Fibroblast of lung (primary cell): ENCODE results near the gene PIP. TPM values are rescaled to one million over a fixed set of nuclear protein-coding genes. Genes with fewer than 3 reads are reported as not detected.
"Not testable (repeated sequence)": the region's sequence is repeated elsewhere in the genome, so short reads cannot be mapped to it uniquely, and the experiment has no call there.

ENCODE experiments used
- DNase-seq, 2 donors: peaks; one replicate each; pipeline versions ENCODE4 v3.0.0 to v3.0.0-alpha.2; 2010; ENCODE audit warnings: low read depth in 2 of 2
- H2AFZ ChIP-seq: 2 replicates; pipeline ENCODE4 v1.5.1; 2012; ENCODE audit warnings: low read length, control low read depth, inconsistent platforms
- H3K27ac ChIP-seq: 2 replicates; pipeline ENCODE4 v1.5.1; 2011; ENCODE audit warnings: low read length, control low read depth; ENCODE audit not compliant: insufficient read depth
- H3K27me3 ChIP-seq: 2 replicates; pipeline ENCODE4 v1.5.1; 2011; ENCODE audit warnings: mild to moderate bottlenecking, low read length; ENCODE audit not compliant: control insufficient read depth, insufficient read depth
- H3K36me3 ChIP-seq: 2 replicates; pipeline ENCODE4 v1.5.1; 2011; ENCODE audit warnings: low read length; ENCODE audit not compliant: control insufficient read depth, insufficient read depth
- H3K4me1 ChIP-seq: 2 replicates; pipeline ENCODE4 v1.5.1; 2011; ENCODE audit warnings: low read length; ENCODE audit not compliant: control insufficient read depth, insufficient read depth; ENCODE audit errors: extremely low read depth
- H3K4me2 ChIP-seq: 2 replicates; pipeline ENCODE4 v1.5.1; 2011; ENCODE audit warnings: low read length, control low read depth; ENCODE audit not compliant: insufficient read depth; ENCODE audit errors: extremely low read depth
- H3K4me3 ChIP-seq, 4 experiments: fragments of 200-600 bp in 1 of 4; sonication (generic) in 1 of 4; replicated peaks in 1 of 4; 2 replicates each; pipeline ENCODE4 v1.5.1; 2011 to 2016; ENCODE audit warnings: low read length in 4 of 4, low read depth in 3 of 4, mild to moderate bottlenecking in 3 of 4, control low read depth in 2 of 4, inconsistent platforms in 1 of 4, mixed read lengths in 1 of 4; ENCODE audit not compliant: insufficient read depth in 1 of 4; ENCODE audit errors: control extremely low read depth in 1 of 4
- H3K79me2 ChIP-seq: 2 replicates; pipeline ENCODE4 v1.5.1; 2012; ENCODE audit warnings: mild to moderate bottlenecking, low read length, inconsistent platforms; ENCODE audit not compliant: control insufficient read depth, insufficient read depth
- H3K9ac ChIP-seq: 2 replicates; pipeline ENCODE4 v1.5.1; 2011; ENCODE audit warnings: mild to moderate bottlenecking, low read length, control low read depth; ENCODE audit not compliant: insufficient read depth
- H3K9me3 ChIP-seq: 2 replicates; pipeline ENCODE4 v1.5.1; 2012; ENCODE audit warnings: low read depth, low read length; ENCODE audit not compliant: control insufficient read depth, insufficient read depth
- H4K20me1 ChIP-seq: 2 replicates; pipeline ENCODE4 v1.5.1; 2011; ENCODE audit warnings: low read length; ENCODE audit not compliant: control insufficient read depth, insufficient read depth; ENCODE audit errors: extremely low read depth
- EZH2 ChIP-seq: IDR thresholded peaks from 2 replicates; pipeline ENCODE4 v1.5.1; 2012; ENCODE audit warnings: low read length, control low read depth, mild to moderate bottlenecking; ENCODE audit errors: missing control alignments
- polyA plus RNA-seq, 2 donors: library from polyadenylated mRNA; depleted of rRNA in 1 of 2; stranded (reverse) in 1 of 2; unstranded in 1 of 2; fragments of >200 nt; gene quantifications; 2 replicates each; pipeline ENCODE4 v1.2.1, GENCODE V29; 2011 to 2012; ENCODE audit warnings: missing spikeins in 1 of 2
- total RNA-seq: library from RNA; depleted of rRNA; stranded (reverse); fragments of >200 nt; gene quantifications from 2 replicates; pipeline ENCODE4 v1.2.1, GENCODE V29; 2014
- TF ChIP-seq, protein P1 (sequence below), 2 donors: IDR thresholded peaks in 1 of 2; conservative IDR thresholded peaks in 1 of 2; 1 replicate in 1 of 2; 2 replicates in 1 of 2; pipeline ENCODE4 v1.5.1; 2011 to 2012; ENCODE audit warnings: low read length in 2 of 2, control low read depth in 1 of 2, inconsistent platforms in 1 of 2, low read depth in 1 of 2, mild to moderate bottlenecking in 1 of 2

PIP gene
- total and polyA plus RNA-seq, 2 donors (not counting 1 experiment from before 2014, with no cell fraction given): not detected

GRCh38 chr7:143148651-143149050, 16.8 kb downstream of the PIP start:
- no peak for TF ChIP-seq EZH2
- TF ChIP-seq, protein P1, sequence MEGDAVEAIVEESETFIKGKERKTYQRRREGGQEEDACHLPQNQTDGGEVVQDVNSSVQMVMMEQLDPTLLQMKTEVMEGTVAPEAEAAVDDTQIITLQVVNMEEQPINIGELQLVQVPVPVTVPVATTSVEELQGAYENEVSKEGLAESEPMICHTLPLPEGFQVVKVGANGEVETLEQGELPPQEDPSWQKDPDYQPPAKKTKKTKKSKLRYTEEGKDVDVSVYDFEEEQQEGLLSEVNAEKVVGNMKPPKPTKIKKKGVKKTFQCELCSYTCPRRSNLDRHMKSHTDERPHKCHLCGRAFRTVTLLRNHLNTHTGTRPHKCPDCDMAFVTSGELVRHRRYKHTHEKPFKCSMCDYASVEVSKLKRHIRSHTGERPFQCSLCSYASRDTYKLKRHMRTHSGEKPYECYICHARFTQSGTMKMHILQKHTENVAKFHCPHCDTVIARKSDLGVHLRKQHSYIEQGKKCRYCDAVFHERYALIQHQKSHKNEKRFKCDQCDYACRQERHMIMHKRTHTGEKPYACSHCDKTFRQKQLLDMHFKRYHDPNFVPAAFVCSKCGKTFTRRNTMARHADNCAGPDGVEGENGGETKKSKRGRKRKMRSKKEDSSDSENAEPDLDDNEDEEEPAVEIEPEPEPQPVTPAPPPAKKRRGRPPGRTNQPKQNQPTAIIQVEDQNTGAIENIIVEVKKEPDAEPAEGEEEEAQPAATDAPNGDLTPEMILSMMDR (conservative IDR thresholded peaks at IDR 0.05 in 1 of 2, IDR thresholded peaks at IDR 0.05 in 1 of 2; ENCODE audit: low read depth in 1 of 2, low read length in 2 of 2): no peak
- Histone ChIP-seq H3K79me2 (no peaks in the 10 kb centered on the region), H3K4me3 (no peak overlapping the region), H3K9ac (no peak overlapping the region), H3K9me3 (no peaks in the 10 kb centered on the region), H2AFZ (no peak overlapping the region), H3K27ac (no peak overlapping the region), H3K36me3 (no peaks in the 10 kb centered on the region), H3K4me2 (no peak overlapping the region), H3K27me3 (no peaks in the 10 kb centered on the region), H3K4me1 (no peaks in the 10 kb centered on the region), H4K20me1 (no peaks in the 10 kb centered on the region)
- DNase-seq: no peak

DNA sequence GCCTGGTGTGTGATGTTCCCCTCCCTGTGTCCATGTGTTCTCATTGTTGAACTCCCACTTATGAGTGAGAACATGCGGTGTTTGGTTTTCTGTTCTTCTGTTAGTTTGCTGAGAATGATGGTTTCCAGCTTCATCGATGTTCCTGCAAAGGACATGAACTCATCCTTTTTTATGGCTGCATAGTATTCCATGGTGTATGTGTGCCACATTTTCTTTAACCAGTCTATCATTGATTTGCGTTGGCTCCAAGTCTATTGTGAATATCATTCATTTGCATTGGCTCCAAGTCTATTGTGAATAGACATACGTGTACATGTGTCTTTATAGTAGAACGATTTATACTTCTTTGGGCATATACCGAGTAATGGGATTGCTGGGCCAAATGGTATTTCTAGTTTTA, 18.8 kb downstream of the PIP start:
- not testable (repeated sequence) for H3K4me1 ChIP-seq, H3K27ac ChIP-seq, H3K4me2 ChIP-seq, H3K27me3 ChIP-seq, H2AFZ ChIP-seq, H4K20me1 ChIP-seq, H3K9ac ChIP-seq, H3K4me3 ChIP-seq, DNase-seq, H3K9me3 ChIP-seq, H3K36me3 ChIP-seq, H3K79me2 ChIP-seq

GRCh38 chr7:143158617-143159016, 26.7 kb downstream of the PIP start:
- not testable (repeated sequence) for H3K9me3 ChIP-seq, H3K79me2 ChIP-seq, H3K27me3 ChIP-seq, H2AFZ ChIP-seq, H3K4me1 ChIP-seq, H3K27ac ChIP-seq, DNase-seq, H3K4me3 ChIP-seq, H3K36me3 ChIP-seq, H3K9ac ChIP-seq, H4K20me1 ChIP-seq, H3K4me2 ChIP-seq

- H4K20me1 ChIP-seq: no peaks in the 10 kb centered on the region
- no peaks in the 10 kb centered on the region for H3K4me1 ChIP-seq
- H3K9ac ChIP-seq: no peak overlapping the region
- no peak overlapping the region for H2AFZ ChIP-seq
- no peaks in the 10 kb centered on the region for H3K79me2 ChIP-seq
- no peaks in the 10 kb centered on the region for H3K9me3 ChIP-seq
- no peak for DNase-seq
- TF ChIP-seq, protein P1 (conservative IDR thresholded peaks at IDR 0.05 in 1 of 2, IDR thresholded peaks at IDR 0.05 in 1 of 2; ENCODE audit: low read depth in 1 of 2, low read length in 2 of 2): no peak
- no peak for TF ChIP-seq EZH2
- no peak overlapping the region for H3K27ac ChIP-seq
- H3K27me3 ChIP-seq: no peaks in the 10 kb centered on the region
- H3K4me3 ChIP-seq: no peak overlapping the region
- no peaks in the 10 kb centered on the region for H3K36me3 ChIP-seq
- H3K4me2 ChIP-seq: no peak overlapping the region
Measured at GRCh38 chr7:143171697-143172096, 39.8 kb downstream of the PIP start.
